Amniotic epithelial cell (primary cell): ENCODE results near the gene SLC13A2.
"Not testable (repeated sequence)": the region's sequence is repeated elsewhere in the genome, so short reads cannot be mapped to it uniquely, and the experiment has no call there.

ENCODE experiments used
- DNase-seq: peaks from one replicate; pipeline ENCODE4 v3.0.0-alpha.2; 2010; ENCODE audit warnings: low read depth

Gene SLC13A2, protein sequence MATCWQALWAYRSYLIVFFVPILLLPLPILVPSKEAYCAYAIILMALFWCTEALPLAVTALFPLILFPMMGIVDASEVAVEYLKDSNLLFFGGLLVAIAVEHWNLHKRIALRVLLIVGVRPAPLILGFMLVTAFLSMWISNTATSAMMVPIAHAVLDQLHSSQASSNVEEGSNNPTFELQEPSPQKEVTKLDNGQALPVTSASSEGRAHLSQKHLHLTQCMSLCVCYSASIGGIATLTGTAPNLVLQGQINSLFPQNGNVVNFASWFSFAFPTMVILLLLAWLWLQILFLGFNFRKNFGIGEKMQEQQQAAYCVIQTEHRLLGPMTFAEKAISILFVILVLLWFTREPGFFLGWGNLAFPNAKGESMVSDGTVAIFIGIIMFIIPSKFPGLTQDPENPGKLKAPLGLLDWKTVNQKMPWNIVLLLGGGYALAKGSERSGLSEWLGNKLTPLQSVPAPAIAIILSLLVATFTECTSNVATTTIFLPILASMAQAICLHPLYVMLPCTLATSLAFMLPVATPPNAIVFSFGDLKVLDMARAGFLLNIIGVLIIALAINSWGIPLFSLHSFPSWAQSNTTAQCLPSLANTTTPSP

DNA sequence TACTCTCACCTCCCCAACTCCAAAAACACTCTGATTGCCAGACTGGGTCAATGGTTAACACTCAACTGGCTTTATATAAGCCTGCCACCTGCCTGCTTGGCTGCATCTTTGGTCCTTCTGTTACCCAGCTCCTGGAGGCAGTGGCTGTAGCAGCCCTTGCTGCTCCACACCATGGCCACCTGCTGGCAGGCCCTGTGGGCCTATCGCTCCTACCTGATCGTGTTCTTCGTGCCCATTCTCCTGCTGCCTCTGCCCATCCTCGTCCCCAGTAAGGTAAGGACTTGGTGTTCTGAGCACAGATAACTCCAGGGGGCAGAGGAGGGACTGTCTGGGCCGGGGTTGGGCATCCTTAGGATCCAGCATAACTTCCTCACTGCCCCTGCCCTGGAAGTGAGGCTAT is at the start of gene SLC13A2:
Gene SLC13A2, plus strand, starts transcription at position 103 of the 400 bp plus-strand sequence. Its CDS starts 69 bp downstream, at position 172.
- DNase-seq = no peak

DNA sequence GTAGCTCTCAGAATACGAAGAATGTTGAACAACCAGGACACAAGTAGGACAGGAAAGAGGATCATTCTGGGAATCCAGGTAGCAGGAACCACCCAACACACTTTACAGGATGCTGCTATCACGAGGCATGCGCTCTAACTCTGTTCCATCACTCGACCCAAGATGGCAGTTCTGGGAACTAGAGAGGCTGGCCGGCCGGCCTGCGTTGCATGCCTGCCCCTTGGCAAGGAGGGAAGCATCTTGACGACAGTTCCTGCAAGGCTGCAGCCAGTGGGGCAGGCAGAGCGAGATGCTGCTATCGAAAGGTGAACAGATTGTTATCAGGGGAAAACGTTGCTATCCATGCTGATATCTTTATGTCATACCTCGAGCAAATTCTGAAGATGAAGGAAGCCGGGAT is 48.2 kb upstream of the SLC13A2 start:
- DNase-seq = no peak

DNA sequence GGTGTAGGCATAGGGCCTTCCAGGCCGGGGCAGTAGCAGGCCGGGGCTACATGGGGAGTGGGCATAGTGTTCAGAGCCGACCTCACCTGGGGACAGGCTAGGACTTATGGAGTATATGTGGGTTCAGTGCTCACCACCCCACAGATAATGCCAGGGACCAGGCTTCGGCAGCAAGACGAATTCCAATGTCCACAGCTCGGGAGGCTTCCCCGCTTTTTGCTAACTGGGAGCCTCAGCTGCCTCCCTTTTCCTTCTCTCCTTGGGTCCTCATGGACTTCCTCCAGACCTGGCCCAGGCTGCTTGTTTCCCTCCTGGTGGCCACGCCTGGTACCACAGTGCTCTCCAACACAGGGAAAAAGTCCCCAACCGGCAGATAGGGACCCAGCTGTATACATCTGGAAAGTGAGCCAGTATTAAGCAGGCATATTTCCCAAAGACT is 47.3 kb upstream of the SLC13A2 start:
- no peak for DNase-seq

DNA sequence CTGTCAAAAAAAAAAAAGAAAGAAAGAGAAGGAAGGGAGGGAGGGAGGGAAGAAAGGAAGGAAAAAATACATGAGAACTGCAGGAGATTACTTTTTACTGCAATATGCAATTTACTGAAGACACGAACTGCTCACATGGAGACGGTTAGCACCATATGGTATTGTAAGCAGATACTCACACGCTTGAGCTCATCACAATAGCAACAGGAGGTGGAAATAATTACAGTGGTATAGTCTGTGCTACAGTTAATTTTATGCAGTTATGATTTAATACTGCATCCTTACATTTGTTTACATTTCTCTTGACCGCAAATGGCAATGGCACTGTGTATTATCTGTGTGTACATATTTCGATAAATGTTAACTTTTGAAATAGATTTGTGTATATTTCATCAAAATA is 46.1 kb upstream of the SLC13A2 start:
- no peak for DNase-seq

DNA sequence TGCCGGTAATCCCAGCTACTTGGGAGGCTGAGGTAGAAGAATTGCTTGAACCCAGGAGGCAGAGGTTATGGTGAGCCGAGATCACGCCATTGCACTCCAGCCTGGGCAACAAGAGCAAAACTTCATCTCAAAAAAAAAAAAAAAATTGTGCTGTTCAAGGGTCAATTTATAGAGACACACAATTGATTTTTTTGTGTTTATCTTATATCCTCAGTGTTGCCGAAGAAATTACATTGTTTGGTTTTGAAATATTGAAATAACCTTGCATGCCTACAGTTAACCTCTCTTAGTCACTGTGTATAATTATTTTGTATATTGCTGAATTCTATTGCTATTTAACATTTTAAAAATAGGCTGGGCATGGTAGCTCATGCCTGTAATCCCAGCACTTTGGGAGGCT is 45.5 kb upstream of the SLC13A2 start:
- DNase-seq = not testable (repeated sequence)

DNA sequence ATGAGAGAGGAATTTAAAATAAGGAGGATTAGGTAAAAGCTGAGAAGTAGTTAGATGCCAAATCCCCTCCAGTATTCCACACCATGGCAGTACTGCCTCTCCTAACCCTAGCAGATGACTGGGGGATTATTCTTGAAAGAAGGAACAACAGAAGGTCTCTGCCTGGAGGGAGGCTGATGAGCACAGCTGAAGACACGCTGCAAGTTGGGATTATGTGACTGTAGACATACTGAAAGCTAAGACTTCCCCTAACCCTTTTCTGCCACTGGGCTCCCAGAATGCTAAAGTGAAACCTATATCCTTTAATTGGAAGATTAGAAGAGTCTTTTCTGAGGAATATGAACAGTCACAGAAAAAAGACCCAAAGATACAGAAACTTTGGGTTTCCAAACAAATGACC is 39.7 kb upstream of the SLC13A2 start:
- DNase-seq = no peak

DNA sequence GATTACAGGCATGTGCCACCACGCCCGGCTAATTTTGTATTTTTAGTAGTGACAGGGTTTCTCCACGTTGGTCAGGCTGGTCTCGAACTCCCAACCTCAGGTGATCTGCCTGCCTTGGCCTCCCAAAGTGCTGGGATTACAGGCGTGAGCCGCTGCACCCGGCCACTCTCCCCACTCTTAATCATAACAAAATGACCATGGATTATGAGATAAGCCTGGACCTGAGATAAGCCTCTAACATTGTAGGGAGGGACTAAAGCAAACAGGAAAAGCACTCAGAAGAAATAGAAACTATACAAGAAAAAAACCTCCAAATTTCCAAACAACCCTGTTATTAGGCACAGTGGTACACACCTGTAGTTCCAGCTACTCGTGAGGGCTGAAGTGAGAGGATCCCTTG is 39.1 kb upstream of the SLC13A2 start:
- DNase-seq = peak; percentile 14

DNA sequence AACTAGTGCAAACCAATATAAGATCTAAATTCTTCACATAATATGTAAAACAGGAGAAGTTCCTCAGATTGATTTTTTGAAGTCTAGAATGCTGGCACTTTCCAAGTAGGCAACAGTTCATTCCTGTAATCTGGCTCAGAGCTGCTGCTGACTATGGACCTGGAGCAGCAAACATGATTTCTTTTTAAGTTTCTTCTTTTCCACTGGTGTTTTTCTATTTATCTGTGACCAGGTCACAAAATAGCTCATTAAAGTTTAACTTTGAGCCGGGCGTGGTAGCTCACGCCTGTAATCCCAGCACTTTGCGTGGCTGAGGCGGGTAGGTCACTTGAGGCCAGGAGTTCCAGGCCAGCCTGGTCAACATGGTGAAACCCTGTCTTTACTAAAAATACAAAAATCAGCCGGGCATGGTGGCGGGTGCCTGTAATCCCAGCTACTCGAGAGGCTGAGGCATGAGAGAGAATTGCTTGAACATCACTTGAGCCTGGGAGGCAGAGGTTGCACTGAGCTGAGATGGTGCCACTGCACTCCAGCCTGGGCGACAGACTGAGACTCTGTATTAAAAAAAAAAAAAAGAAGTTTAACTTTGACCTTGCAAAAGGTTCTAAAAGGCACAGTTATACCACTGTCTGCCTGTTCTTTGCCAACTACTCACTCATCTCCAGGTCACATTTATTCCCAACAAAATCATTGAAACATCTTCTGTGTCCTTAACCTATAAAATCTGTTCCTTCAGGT is 29.4 kb upstream of the SLC13A2 start:
- DNase-seq = no peak

DNA sequence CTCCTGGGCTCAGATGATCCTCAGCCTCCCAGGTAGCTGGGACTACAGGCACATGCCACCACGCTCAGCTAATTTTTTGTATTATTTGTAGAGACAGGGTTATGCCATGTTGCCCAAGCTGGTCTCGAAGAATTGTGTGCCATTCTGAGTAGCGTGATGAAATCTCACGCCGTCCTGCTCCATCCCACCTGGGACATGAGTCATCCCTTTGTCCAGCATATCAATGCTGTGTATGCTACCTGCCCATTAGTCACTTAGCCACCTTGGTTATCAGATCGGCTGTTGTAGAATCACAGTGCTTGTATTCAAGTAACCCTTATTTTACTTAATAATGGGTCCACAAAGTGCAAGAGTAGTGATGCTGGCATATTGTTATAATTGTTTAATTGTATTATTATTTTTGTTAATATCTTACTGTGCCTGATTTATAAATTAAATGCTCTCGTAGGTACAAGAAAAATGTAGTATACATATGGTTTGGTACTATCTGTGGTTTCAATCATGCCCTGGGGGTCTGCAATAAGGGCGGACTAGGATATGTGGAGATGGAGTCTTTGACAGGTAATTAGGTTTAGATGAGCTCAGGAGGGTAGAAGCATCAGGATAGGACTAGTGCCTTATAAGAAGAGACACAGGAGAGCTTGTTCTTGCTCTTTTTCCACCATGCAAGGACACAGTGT is 26.6 kb upstream of the SLC13A2 start:
- no peak for DNase-seq

DNA sequence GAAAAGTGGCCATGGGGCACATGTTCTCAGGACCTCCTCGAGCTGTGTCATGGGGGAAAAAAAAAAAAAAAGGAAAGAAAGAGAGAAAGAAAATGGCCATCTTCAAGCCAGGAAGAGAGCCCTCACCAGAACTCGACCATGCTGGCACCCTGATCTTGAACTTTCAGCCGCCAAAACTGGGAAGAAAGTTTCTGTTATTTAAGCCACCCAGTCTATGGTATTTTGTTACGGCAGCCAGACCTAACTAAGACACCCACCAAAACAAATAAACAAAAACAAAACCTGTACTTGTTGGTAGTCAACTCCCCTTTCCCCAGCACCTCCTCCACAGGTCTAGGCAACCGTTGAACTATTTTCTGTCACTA is 26.1 kb upstream of the SLC13A2 start:
- DNase-seq = no peak

DNA sequence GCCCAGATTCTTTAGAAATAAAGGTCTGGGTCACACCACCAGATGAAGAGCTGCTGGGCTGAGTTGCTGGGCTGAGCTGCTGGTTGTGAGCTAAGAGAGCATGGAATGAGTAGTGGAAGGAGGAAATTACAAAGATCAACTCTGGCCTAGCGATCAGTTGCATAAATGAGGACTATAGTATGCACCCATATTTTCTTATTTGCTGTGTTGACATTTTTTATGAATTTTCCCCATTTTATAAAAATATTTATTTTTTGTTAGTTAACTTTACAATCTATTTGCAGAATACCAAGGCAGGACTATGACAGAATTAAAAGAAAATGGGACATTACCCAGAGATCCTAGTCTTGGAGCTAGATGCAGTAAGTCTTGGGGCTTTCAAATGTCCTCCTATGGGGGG is 23.6 kb upstream of the SLC13A2 start:
- no peak for DNase-seq

DNA sequence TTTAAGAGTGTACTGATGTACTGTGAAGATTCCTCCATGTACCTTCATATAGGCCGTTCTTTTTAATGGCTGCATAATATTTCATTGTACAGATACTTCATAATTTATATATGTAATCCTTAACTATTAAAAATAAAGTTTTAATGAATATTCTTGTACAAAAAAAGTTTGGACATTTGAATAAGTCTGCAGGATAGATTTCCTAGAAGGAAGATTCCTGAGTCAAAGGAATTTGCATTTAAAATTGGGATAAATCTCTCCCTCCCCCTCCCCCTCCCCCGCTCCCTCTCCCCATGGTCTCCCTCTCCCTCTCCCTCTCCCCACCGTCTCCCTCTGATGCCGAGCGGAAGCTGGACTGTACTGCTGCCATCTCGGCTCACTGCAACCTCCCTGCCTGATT is 15.6 kb upstream of the SLC13A2 start:
- DNase-seq = no peak

DNA sequence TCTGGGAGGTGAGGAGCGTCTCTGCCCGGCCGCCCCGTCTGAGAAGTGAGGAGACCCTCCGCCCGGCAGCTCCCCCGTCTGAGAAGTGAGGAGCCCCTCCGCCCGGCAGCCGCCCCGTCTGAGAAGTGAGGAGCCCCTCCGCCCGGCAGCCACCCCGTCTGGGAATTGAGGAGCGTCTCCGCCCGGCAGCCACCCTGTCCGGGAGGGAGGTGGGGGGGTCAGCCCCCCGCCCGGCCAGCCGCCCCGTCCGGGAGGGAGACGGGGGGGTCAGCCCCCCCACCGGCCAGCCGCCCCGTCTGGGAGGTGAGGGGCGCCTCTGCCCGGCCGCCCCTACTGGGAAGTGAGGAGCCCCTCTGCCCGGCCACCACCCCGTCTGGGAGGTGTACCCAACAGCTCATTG is 14.6 kb upstream of the SLC13A2 start:
- not testable (repeated sequence) for DNase-seq

DNA sequence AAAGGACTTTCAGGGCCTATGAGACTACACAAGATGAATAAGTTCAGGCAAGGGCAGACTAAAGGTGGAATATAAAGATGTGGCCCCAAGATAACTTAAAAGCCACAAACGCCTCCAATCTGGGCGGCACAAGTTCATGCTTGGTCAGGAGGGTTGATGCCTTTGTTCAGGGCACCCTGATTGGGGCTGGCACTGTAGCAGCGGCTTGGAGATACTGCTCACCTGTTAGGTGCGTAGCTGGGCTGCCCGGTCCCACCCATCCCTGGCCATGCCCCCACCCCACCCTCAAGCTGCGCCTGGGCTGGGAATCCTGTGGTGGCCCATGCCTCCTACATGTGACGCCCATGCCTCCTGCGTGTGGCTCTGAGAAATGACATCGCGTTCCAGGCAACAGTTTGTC is 12.5 kb upstream of the SLC13A2 start:
- DNase-seq = no peak

DNA sequence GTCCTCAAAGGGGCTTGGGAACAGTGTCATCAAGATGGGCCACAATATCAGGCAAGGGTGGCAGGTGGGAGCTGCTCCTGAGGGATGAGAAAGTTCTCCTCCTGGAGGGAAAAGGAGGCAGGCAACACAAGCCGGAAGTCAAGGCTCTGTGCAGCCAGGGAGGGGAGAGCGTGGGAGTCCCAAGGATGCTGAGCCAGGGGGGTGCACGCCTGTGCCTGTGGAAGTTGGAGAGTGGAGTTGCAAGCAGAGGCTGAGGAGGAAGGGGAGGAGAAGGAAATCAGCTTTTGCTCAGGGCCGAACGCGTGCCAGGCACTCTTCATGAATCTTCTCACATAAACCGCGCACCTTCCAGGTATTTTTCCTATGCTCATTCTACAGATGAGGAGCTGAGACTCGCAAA is 7.4 kb upstream of the SLC13A2 start:
- peak; percentile 23 for DNase-seq

DNA sequence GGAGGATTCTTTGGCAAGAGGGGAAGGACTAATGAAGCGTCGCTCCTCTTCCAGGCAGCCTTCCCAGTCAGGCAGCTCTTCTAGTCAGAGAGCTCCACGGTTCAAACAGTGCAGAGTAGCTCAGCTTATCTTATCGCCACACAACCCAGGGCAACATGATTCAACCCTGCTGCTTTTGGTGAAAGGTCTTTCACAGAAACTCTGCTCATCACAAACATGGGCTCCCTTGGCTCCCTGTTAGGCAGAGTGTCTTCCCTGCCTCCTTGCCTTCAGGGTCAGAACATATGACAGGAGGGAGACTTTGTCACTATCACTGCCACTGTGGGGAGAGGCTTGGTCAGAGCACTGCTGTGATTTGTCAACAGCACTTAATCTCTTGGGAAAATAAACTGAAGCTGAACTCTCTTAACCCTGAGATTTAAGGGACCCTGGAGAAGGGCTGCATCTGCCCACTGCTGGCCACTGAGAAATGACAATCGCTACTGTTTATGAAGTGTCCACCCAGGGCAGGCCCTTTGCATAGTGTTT is 6.9 kb upstream of the SLC13A2 start:
- peak; percentile 88 for DNase-seq

DNA sequence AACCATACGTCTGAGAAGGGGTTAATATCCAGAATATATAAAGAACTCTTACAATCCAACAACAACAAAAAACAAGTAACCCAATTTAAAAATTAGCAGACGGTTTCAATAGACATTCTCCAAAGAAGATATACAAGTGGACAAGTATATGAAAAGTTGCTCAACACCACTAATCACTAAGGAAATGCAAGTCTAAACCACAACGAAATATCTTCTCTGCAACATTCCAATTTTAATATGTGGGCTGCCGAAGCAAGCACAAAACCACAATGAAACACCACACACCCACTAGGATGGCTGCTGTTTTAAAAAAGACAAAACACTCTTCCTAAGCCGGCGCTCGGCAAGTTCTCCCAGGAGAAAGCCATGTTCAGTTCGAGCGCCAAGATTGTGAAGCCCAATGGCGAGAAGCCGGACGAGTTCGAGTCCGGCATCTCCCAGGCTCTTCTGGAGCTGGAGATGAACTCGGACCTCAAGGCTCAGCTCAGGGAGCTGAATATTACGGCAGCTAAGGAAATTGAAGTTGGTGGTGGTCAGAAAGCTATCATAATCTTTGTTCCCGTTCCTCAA is 5.9 kb upstream of the SLC13A2 start:
- peak; percentile 95 for DNase-seq

DNA sequence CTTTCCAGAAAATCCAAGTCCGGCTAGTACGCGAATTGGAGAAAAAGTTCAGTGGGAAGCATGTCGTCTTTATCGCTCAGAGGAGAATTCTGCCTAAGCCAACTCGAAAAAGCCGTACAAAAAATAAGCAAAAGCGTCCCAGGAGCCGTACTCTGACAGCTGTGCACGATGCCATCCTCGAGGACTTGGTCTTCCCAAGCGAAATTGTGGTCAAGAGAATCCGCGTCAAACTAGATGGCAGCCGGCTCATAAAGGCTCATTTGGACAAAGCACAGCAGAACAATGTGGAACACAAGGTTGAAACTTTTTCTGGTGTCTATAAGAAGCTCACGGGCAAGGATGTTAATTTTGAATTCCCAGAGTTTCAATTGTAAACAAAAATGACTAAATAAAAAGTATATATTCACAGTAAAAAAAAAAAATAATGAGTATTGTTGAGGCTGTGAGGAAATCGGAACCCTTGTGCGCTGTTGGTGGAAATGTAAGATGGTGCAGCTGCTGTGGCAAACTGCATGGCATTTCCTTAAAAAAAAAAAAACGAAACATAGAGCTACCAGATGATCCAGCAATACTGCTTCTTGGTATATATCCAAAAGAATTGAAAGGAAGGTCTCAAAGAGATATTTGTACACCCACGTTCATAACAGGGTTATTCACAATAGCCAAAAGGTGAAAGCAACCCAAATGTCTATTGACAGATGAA is 5.3 kb upstream of the SLC13A2 start:
- not testable (repeated sequence) for DNase-seq

DNA sequence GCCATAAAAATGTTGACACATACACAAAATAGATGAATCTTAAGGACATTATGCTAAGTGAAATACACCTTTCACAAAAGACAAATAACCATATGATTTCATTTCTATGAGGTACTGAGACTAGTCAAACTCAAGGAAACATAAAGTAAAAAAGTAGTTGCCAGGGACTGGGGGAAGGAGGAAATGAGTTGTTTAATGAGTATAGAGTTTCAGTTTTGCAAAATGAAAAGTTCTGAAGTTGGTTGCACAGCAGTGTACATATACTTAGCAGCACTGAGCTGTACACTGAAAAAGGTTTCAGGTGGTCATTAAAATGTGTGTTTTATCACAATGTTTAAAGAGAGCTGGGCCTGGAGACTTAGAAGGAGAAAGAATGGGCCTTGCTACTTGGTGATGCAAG is 4.7 kb upstream of the SLC13A2 start:
- no peak for DNase-seq

DNA sequence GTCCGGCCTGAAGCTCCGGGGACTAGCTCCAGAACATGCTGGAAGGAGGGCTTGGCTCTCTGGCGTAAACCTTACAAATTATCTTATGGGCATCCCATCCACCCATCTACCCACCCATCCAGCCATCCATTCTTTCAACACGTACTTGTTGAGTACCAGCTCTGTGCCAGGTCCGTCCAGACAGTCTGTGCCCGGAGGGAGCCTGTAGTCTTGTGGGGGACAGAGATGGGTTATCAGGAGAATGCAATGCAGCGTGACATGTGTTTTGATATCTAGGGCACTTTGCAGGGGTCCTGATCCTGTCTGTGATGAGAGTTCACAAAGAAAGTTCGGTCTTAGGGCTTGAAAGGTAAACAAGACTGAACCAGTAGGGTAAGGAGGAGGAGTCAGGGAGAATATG is 4.1 kb upstream of the SLC13A2 start:
- DNase-seq = peak; percentile 40

DNA sequence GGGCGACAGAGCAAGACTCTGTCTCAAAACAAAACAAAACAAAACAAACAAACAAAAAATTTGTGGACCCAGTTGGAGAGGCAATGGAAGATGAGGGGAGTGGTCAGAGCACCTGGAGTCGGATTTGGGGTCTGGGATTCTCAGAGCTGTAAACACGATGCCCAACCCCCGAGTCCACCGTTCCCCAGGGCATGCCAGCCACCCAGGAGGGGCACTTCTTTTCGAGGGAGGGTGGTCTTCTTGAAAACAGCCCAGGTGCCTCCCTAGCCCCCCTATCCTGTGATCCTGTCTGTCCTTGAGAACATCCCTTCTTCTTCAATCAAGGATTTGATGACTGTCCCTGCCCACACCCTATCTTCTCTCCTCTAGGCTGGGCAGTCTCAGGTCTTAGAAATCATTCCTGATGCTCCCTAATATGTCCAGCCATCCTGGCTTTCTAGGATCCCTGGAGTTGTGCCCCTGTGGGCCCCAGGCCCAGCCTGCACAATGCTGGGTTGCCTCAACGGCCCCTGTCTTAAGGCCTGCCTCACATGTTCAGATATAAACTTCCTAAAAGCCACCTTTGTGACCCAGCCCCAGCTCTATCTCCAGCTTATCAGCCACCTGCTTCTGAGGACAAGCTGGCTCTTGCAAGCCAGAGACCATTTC is 3.1 kb upstream of the SLC13A2 start:
- DNase-seq = no peak
